SK-N-SH (cell line): ENCODE results near the gene GNAT1. TPM values are rescaled to one million over a fixed set of nuclear protein-coding genes. Genes with fewer than 3 reads are reported as not detected.

ENCODE experiments used
- CTCF ChIA-PET: fragments of 300-600, 350-600 bp; formaldehyde crosslinking; extraction: SDS; loops from one replicate; lab custom pipeline; 2021; lab: Yijun Ruan, JAX
- POLR2A ChIA-PET: fragments of 350-600 bp; sonication (Branson Sonifier 250); formaldehyde crosslinking; extraction: SDS; loops from one replicate; lab custom pipeline; 2020; ENCODE audit warnings: antibody characterized with exemption, inconsistent platforms; lab: Yijun Ruan, JAX
- DNase-seq: peaks from one replicate; pipeline ENCODE4 v3.0.0; 2012
- H2AFZ ChIP-seq: fragments of 200-600 bp; sonication (generic); 2 replicates; pipeline ENCODE4 v1.8.1; 2016; ENCODE audit warnings: antibody characterized with exemption, mild to moderate bottlenecking, low read depth
- H3F3A ChIP-seq: fragments of 200-600 bp; sonication (generic); replicated peaks from 2 replicates; pipeline ENCODE3; 2016; ENCODE audit warnings: antibody characterized with exemption, mild to moderate bottlenecking; ENCODE audit not compliant: insufficient read depth
- H3K27ac ChIP-seq, 2 experiments: fragments of 200-500 bp in 1 of 2; fragments of 200-600 bp in 1 of 2; sonication (Bioruptor generic) in 1 of 2; sonication (generic), shearing (Covaris generic) in 1 of 2; 2 replicates each; pipeline versions ENCODE4 v1.5.1 to v1.6.1; 2014 to 2016; ENCODE audit warnings: low read depth in 2 of 2, inconsistent platforms in 1 of 2, low read length in 1 of 2, mild to moderate bottlenecking in 1 of 2, mixed read lengths in 1 of 2
- H3K27me3 ChIP-seq: fragments of 200-600 bp; sonication (generic), shearing (Covaris generic); 2 replicates; pipeline ENCODE4 v1.6.1; 2016; ENCODE audit warnings: mixed run types; ENCODE audit not compliant: insufficient read depth
- H3K36me3 ChIP-seq, 2 experiments: fragments of 200-500 bp in 1 of 2; fragments of 200-600 bp in 1 of 2; sonication (Bioruptor generic) in 1 of 2; sonication (generic) in 1 of 2; replicated peaks in 1 of 2; 2 replicates each; pipeline versions ENCODE3 to v1.5.1; 2014 to 2016; ENCODE audit warnings: low read length in 1 of 2, mild to moderate bottlenecking in 1 of 2; ENCODE audit not compliant: insufficient read depth in 2 of 2, control insufficient read depth in 1 of 2
- H3K4me1 ChIP-seq, 2 experiments: fragments of 200-500 bp in 1 of 2; fragments of 200-600 bp in 1 of 2; sonication (Bioruptor generic) in 1 of 2; sonication (generic), shearing (Covaris generic) in 1 of 2; 2 replicates each; pipeline versions ENCODE4 v1.5.1 to v1.6.1; 2014 to 2016; ENCODE audit warnings: low read depth in 1 of 2, low read length in 1 of 2, mixed run types in 1 of 2; ENCODE audit not compliant: insufficient read depth in 2 of 2, control insufficient read depth in 1 of 2
- H3K4me2 ChIP-seq: fragments of 200-600 bp; sonication (generic), shearing (Covaris generic); 2 replicates; pipeline ENCODE4 v1.6.1; 2017; ENCODE audit warnings: mixed run types
- H3K4me3 ChIP-seq, 2 experiments: fragments of 200-500 bp in 1 of 2; fragments of 200-600 bp in 1 of 2; sonication (Bioruptor generic) in 1 of 2; sonication (generic), shearing (Covaris generic) in 1 of 2; 2 replicates each; pipeline versions ENCODE4 v1.5.1 to v1.8.1; 2014 to 2016; ENCODE audit warnings: low read depth in 2 of 2, inconsistent platforms in 1 of 2, low read length in 1 of 2, mild to moderate bottlenecking in 1 of 2, mixed read lengths in 1 of 2, moderate library complexity in 1 of 2
- H3K79me2 ChIP-seq: fragments of 200-600 bp; sonication (generic); 2 replicates; pipeline ENCODE4 v1.8.1; 2017; ENCODE audit warnings: mild to moderate bottlenecking; ENCODE audit not compliant: insufficient read depth
- H3K9ac ChIP-seq: fragments of 200-600 bp; sonication (generic); 2 replicates; pipeline ENCODE4 v1.6.1; 2017; ENCODE audit warnings: mixed run types
- H3K9me2 ChIP-seq: fragments of 200-600 bp; sonication (generic); 2 replicates; pipeline ENCODE4 v1.6.1; 2017; ENCODE audit warnings: mixed run types
- H3K9me3 ChIP-seq: fragments of 200-600 bp; sonication (generic); 2 replicates; pipeline ENCODE4 v1.6.1; 2017; ENCODE audit warnings: mixed run types, mild to moderate bottlenecking, moderate library complexity
- H4K20me1 ChIP-seq: fragments of 200-600 bp; sonication (generic); 2 replicates; pipeline ENCODE4 v1.6.1; 2017; ENCODE audit warnings: mild to moderate bottlenecking, mixed run types; ENCODE audit not compliant: insufficient read depth
- CHD2 ChIP-seq: fragments of 150-350 bp; IDR thresholded peaks from 2 replicates; pipeline ENCODE4 v1.6.1; 2018; ENCODE audit warnings: low read length; ENCODE audit not compliant: partially characterized antibody
- ELF1 ChIP-seq: IDR thresholded peaks from 2 replicates; pipeline ENCODE4 v1.4.0; 2012
- EZH2phosphoT487 ChIP-seq: fragments of 200-600 bp; sonication (generic); IDR thresholded peaks from 2 replicates; pipeline ENCODE4 v1.6.1; 2017; ENCODE audit warnings: low read depth, mixed run types, mild to moderate bottlenecking, antibody characterized with exemption, moderate library complexity, borderline replicate concordance
- FOSL2 ChIP-seq: IDR thresholded peaks from 2 replicates; pipeline ENCODE4 v1.4.0; 2012; ENCODE audit warnings: low read depth, mild to moderate bottlenecking, moderate library complexity, borderline replicate concordance
- RXRA ChIP-seq: IDR thresholded peaks from 2 replicates; pipeline ENCODE4 v1.4.0; 2012; ENCODE audit warnings: low read depth, mild to moderate bottlenecking, borderline replicate concordance
- SMC3 ChIP-seq: IDR thresholded peaks from 2 replicates; pipeline ENCODE4 v1.6.1; 2012; ENCODE audit warnings: low read depth, low read length, improper control_type of control experiment
- TAF1 ChIP-seq: IDR thresholded peaks from 2 replicates; pipeline ENCODE4 v1.6.1; 2012; ENCODE audit warnings: low read depth, mild to moderate bottlenecking, low read length, moderate library complexity, borderline replicate concordance
- TEAD4 ChIP-seq: IDR thresholded peaks from 2 replicates; pipeline ENCODE4 v1.4.0; 2012; ENCODE audit warnings: mild to moderate bottlenecking, borderline replicate concordance; ENCODE audit not compliant: insufficient read depth
- WGBS: methylation state at CpG from one replicate; pipeline ENCODE4 v1.1.6; 2017; ENCODE audit warnings: low lambda C conversion rate; 5-methylcytosine and 5-hydroxymethylcytosine counted together
- polyA plus RNA-seq, 3 experiments: library from polyadenylated mRNA; depleted of rRNA; stranded (reverse); fragments of >200 nt; gene quantifications; 2 replicates each; pipeline ENCODE4 v1.2.3, GENCODE V29; 2012
- TF ChIP-seq, protein P1 (sequence below): fragments of 200-600 bp; sonication (generic); IDR thresholded peaks from 2 replicates; pipeline ENCODE4 v1.6.1; 2017; ENCODE audit warnings: antibody characterized with exemption, mild to moderate bottlenecking, moderate library complexity
- TF ChIP-seq, protein P2 (sequence below): IDR thresholded peaks from 2 replicates; pipeline ENCODE4 v1.4.0; 2012; ENCODE audit warnings: low read depth, borderline replicate concordance
- TF ChIP-seq, protein P3 (sequence below): IDR thresholded peaks from 2 replicates; pipeline ENCODE4 v1.4.0; 2012; ENCODE audit warnings: low read depth, borderline replicate concordance

Gene GNAT1
- polyA plus RNA-seq, 1 of the 3 experiments (the other 2 are of a cell fraction): not detected

DNA sequence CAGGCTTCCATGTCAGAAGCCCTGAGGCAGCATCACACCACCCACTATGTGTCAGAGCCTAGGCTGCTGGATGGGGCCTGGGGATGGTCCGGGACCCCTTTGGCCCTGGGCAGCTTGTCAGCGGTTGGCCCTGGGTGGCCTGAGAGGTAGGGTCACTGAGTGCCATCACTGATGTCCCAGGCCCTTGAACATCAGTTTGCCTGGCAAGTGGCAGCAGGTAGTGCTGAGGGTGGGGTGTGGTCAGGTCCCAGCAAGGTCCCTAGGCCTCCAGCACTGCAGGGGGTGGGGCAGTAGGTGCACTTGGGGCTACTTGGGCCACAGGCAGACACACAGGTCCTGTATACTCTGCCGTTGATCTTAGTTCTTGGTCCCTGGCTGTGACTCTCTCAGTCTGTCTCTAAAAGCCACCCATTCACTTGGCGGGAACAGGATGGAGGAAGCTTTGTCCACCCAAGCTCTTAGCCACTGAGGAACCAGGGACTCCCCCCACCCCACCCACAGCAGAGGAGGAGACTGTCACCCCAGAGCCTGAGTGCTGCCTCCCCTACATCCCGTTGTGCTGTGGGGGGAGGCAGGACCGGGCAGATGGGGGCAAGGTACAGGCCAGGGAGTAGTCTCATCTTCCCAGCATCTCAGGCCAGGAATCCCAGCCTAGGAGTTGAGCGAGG is 50.4 kb downstream of the GNAT1 start:
- ChIA-PET CTCF (interaction anchor here (0.6 to 61.6 kb wide), 6 partner anchors 7 to 125 kb away, joined by 3 to 1375 read pairs (median 220); partner anchors contain the start of genes GNAI2 and GNAT1), POLR2A (no interaction called here)
- Histone ChIP-seq H3K4me1 (peaks cover 20 to 42% of the 10 kb centered on the region in 2 experiments; a peak in 3 of 4 replicates), H3K27me3 (no peaks in the 10 kb centered on the region), H3K9me2 (no peaks in the 10 kb centered on the region), H2AFZ (no peak overlapping the region), H3K9me3 (no peaks in the 10 kb centered on the region), H3K4me2 (no peak overlapping the region), H3K79me2 (peaks cover 100% of the 10 kb centered on the region), H3K27ac (no peak overlapping the region), H3K9ac (no peak overlapping the region; the same call in 1 of the 2 replicates), H3F3A (peaks cover 39% of the 10 kb centered on the region), H3K4me3 (no peak overlapping the region), H4K20me1 (peaks cover 78% of the 10 kb centered on the region), H3K36me3 (peaks cover 0 to 14% of the 10 kb centered on the region in 2 experiments)
- 91% methylated on average over 5 of the region's 7 CpGs for WGBS
- DNase-seq: no peak
- TF ChIP-seq EZH2phosphoT487 (no peak), SMC3 (no peak), CHD2 (no peak), FOSL2 (no peak), ELF1 (no peak), TEAD4 (no peak), TAF1 (no peak), RXRA (no peak)
- TF ChIP-seq, protein P1, sequence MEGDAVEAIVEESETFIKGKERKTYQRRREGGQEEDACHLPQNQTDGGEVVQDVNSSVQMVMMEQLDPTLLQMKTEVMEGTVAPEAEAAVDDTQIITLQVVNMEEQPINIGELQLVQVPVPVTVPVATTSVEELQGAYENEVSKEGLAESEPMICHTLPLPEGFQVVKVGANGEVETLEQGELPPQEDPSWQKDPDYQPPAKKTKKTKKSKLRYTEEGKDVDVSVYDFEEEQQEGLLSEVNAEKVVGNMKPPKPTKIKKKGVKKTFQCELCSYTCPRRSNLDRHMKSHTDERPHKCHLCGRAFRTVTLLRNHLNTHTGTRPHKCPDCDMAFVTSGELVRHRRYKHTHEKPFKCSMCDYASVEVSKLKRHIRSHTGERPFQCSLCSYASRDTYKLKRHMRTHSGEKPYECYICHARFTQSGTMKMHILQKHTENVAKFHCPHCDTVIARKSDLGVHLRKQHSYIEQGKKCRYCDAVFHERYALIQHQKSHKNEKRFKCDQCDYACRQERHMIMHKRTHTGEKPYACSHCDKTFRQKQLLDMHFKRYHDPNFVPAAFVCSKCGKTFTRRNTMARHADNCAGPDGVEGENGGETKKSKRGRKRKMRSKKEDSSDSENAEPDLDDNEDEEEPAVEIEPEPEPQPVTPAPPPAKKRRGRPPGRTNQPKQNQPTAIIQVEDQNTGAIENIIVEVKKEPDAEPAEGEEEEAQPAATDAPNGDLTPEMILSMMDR: no peak
- TF ChIP-seq, protein P2, sequence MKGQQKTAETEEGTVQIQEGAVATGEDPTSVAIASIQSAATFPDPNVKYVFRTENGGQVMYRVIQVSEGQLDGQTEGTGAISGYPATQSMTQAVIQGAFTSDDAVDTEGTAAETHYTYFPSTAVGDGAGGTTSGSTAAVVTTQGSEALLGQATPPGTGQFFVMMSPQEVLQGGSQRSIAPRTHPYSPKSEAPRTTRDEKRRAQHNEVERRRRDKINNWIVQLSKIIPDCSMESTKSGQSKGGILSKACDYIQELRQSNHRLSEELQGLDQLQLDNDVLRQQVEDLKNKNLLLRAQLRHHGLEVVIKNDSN: no peak
- TF ChIP-seq, protein P3, sequence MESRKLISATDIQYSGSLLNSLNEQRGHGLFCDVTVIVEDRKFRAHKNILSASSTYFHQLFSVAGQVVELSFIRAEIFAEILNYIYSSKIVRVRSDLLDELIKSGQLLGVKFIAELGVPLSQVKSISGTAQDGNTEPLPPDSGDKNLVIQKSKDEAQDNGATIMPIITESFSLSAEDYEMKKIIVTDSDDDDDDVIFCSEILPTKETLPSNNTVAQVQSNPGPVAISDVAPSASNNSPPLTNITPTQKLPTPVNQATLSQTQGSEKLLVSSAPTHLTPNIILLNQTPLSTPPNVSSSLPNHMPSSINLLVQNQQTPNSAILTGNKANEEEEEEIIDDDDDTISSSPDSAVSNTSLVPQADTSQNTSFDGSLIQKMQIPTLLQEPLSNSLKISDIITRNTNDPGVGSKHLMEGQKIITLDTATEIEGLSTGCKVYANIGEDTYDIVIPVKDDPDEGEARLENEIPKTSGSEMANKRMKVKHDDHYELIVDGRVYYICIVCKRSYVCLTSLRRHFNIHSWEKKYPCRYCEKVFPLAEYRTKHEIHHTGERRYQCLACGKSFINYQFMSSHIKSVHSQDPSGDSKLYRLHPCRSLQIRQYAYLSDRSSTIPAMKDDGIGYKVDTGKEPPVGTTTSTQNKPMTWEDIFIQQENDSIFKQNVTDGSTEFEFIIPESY: no peak
